GM18526 (cell line): ENCODE measurements around the gene SPCS2.
A peak's percentile ranks its signal among the peaks of the same experiment; 100 is the strongest.

Source experiments
- POLR2A ChIP-seq: IDR thresholded peaks from 3 replicates; pipeline ENCODE4 v1.6.1; 2011; ENCODE audit not compliant: insufficient read length; ENCODE audit errors: extremely low read depth

The SPCS2 gene

GRCh38 chr11:74971424-74971823 is 22.4 kb downstream of the SPCS2 start:
- no peak for TF ChIP-seq POLR2A

GRCh38 chr11:74978041-74978440 is 29.0 kb downstream of the SPCS2 start:
- TF ChIP-seq POLR2A = no peak

GRCh38 chr11:74980634-74981033 is 31.6 kb downstream of the SPCS2 start:
- no peak for TF ChIP-seq POLR2A

DNA sequence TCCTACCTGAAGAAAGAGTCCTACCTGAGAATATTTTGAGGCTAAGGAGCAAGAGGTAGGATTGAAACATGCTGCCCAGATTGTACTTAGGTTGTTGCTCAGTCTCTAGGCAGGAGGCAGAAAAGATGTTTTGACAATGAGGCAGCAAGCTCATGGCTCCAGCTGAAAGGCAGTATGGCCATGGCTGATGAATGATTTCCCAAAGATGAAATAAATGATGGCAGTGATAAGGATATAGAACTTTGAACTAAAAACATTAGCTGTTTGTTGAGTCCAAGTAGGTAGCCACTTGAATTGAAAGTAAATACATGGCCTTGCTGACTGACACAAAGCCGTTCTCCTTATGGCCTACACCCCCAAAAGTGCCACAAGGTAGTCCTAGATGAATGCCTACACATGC is 32.8 kb downstream of the SPCS2 start:
- TF ChIP-seq POLR2A = no peak

DNA sequence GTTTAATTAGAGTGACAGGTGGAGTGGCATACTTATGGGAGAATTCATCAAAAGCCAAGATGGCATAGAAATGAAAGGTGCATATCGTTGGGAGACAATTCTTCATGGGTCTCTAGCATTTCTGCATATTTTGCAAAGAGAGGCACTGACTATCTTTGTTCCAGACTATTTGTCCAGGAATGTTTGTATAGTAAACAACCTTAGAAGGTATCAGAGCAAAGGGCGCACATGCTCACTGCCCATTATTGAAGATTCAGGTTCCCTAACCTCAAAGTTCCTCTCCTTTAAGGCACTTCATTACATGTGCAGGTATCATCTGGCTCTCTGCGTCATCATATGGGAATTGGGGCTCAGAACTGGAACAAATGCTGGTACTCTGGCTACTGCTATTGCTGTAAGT is 35.0 kb downstream of the SPCS2 start:
- no peak for TF ChIP-seq POLR2A

DNA sequence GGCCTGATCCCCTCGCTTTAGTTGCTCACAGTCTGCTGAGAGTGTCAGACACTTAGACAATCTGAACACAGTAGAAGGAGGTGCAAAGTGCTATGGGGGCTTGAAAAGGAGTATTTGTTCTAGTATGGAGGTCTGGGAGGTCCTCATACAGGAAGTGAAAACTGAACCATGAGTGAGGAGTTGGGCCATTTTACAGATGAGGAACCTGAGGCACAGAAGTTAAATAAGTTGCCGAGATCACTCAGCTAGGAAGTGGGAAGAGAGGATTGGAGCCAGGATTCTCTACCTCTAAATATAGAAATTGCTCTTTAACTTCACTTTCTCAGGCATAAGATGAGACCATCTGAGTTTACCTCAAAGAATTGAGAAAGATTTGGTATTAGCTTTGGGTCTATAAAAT is 35.7 kb downstream of the SPCS2 start:
- TF ChIP-seq POLR2A = no peak

DNA sequence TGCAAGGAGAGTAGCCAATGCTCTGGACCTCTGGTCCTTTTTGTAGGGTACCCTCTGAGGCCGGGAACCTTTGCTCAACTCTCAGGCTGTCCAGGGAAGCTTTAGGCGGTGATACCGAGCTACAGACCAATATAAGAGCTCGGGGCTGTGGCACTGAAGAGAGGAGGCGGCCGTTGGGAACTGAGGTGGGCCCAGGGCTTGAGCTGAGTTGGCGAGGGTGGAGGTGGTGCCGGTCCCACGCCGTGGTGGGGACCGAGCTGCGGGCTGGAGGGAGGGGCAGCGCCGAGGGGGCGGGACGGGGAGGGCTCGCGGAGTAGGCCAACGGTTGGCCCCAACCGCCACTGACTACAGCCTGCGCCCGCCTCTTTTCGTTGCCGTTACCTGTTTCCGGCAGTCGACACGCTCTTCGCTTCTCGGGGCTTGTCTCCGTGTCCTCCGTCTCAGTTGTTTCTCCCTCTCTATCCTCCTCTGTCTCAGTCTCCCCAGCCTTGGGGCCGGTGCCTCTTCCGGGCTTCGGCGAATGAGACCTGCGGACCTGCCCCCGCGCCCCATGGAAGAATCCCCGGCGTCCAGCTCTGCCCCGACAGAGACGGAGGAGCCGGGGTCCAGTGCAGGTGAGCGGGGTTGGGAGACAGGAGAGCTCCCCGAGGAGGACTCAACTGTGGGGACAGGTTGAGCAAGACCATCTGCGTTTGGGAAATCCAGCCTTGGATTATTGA is 39.6 kb downstream of the SPCS2 start, which contains the start of gene NEU3:
NEU3 (plus strand) TSS at position 393 of the 719 bp plus-strand sequence; CDS start at position 521, 128 bp downstream.
- peak; percentile 84 for TF ChIP-seq POLR2A

- TF ChIP-seq POLR2A = no peak
These were observed 40.2 kb downstream of the SPCS2 start for GRCh38 chr11:74989260-74989638.

DNA sequence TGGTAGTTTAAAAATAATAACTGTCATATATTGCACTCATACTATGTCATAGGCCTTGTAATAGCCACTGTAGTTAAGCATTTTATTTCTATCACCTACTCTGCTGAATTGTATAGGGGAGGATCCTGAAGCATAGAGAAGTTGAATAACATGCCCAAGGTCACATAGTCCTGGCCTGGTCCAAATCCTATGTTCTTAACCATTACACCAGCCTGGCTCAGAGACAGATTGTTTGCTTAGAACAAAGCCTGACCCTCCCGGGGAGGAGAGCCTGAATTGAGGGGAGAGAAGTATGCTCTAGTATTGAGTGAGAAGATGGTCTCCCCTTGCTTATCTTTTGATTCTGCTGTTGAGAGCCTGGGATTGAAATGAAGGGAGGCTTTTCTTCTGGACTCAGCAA is 41.9 kb downstream of the SPCS2 start:
- TF ChIP-seq POLR2A = no peak

DNA sequence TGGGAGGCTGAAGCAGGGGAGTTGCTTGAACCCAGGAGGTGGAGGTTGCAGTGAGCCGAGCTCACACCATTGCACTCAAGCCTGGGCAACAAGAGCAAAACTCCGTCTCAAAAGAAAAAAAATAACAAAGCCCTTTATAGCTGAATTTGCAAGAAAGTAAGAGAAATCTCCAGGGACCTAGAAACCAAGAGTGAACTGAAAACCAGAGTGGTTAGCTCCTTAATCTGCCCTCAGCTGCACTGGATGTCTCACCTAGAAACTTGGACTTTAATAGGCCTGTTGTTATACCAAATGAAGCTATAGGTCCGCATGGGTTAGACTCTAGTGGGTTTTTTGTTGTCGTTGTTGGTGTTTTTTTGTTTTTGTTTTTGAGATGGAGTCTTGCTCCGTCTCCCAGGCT is 43.8 kb downstream of the SPCS2 start:
- TF ChIP-seq POLR2A = no peak

- TF ChIP-seq POLR2A = no peak
These were observed 51.9 kb downstream of the SPCS2 start for GRCh38 chr11:75000975-75001354.

DNA sequence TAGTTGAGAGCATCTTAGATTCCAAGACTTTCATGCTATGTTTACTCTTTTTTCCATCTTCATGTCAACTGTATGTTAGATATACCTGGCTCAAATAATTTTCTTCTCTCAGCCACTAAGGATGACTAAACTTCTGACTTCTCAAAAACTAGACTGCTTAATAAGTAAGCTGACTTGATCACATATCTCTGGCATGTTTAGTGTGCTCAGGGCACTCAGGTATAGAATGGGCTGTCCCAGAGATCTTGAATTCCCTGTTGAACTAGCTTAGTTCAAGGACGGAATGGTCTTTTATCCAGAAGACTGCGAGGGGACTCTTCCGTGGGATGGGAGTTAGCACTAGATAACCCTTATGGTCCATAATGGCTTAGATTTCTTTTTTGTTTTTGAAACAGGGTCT is 52.6 kb downstream of the SPCS2 start:
- TF ChIP-seq POLR2A = no peak

GRCh38 chr11:75002516-75002915 is 53.5 kb downstream of the SPCS2 start:
- TF ChIP-seq POLR2A = no peak

DNA sequence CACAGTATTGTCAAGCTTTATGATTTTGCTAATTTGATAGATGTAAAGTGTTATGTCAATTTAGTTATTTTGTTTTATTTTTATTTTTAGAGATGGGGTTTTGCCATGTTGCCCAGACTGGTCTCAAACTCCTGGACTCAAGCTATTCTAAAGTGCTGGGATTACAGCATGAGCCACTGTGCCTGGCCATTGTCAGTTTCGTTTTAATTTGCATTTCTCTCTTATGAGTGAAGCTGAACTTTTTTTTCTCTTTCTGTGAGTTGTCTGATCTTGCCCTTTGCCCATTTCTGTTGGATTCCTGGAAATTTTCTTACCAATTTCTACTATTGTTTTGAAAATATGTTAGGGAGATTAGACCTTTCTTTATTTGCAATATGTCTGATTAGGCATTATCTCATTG is 55.1 kb downstream of the SPCS2 start:
- TF ChIP-seq POLR2A = no peak

DNA sequence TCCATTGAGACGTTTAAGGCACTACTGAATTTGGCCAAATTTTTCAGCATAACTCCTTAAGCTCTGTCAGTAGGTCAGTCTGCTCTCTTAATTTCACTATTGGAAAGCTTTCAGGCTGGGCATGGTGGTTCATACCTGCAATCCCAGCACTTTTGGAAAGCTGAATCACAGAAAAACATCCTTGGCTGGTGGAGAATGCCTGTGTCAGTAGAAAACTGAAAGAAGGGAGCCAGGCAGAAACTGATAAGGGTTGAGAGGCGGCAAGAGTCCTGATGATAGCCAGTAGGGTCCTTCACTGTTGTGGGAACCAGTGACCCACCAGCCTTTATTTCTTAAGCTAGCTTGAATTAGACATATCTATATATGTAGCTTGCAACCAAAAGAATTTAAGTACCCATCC is 62.3 kb downstream of the SPCS2 start:
- no peak for TF ChIP-seq POLR2A

DNA sequence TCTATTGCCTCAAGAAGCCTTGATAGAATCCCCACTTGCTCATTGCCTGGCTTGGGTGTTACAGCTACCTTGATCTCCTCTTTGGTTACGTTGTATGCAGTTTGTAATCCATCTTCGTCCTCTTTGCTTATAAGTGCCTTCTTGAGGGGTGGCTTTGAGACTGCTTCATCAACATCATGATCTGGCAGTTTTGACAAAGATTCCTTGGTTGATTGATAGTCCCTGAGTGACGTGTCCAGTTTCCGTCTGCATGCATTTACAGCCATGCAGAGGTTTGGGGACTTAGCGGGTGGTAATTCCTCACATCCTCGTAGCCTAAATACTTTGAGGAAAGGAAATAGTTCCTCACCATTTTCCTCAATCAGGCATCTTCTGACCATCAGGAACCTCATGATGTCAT is 62.8 kb downstream of the SPCS2 start:
- no peak for TF ChIP-seq POLR2A

- TF ChIP-seq POLR2A = no peak
These were observed 64.0 kb downstream of the SPCS2 start for GRCh38 chr11:75013051-75013450.
